GM12878 (cell line): ENCODE data around the gene PXMP2. TPM values are rescaled to one million over a fixed set of nuclear protein-coding genes. Genes with fewer than 3 reads are reported as not detected.

Experiments
- ATAC-seq: fragments of 200-7000 bp; cut with Tn5 transposase; 3 replicates; pipeline ENCODE4 v1.9.1; 2020; ENCODE audit warnings: mild to moderate bottlenecking, moderate library complexity
- BruUV-seq: library from RNA; stranded (reverse); fragments of 400-500 nt; replicated peaks from 2 replicates; lab custom pipeline; 2021; lab: Mats Ljungman, UMichigan
- CTCF ChIA-PET: fragments of 300-600 bp; sonication (Branson Sonifier 250); formaldehyde crosslinking; extraction: SDS; loops from one replicate; lab custom pipeline; 2021; ENCODE audit warnings: inconsistent platforms; lab: Yijun Ruan, JAX
- POLR2A ChIA-PET: fragments of 350-600 bp; formaldehyde crosslinking; extraction: SDS; loops from one replicate; lab custom pipeline; 2021; ENCODE audit warnings: inconsistent platforms; lab: Charles Lee
- RAD21 ChIA-PET: fragments of 300-600 bp; sonication (Branson Sonifier 250); formaldehyde crosslinking; loops from one replicate; lab custom pipeline; 2023; ENCODE audit warnings: antibody characterized with exemption; ENCODE audit not compliant: unreplicated experiment; lab: Charles Lee
- SMC1A ChIA-PET: fragments of 300-600 bp; sonication (Branson Sonifier 250); formaldehyde crosslinking; loops from one replicate; lab custom pipeline; 2023; ENCODE audit not compliant: unreplicated experiment, uncharacterized antibody; lab: Charles Lee
- DNase-seq: peaks from one replicate; pipeline ENCODE4 v3.0.0-alpha.2; 2011; ENCODE audit warnings: low read depth, low spot score
- FAIRE-seq: peaks from 3 replicates; lab custom pipeline; 2011; peaks lifted over from hg19 to GRCh38; lab: Jason Lieb, UNC
- H2AFZ ChIP-seq: 2 replicates; pipeline ENCODE4 v1.6.0; 2011; ENCODE audit warnings: low read depth, low read length, control low read depth; ENCODE audit not compliant: control insufficient read depth
- H3K27ac ChIP-seq: 2 replicates; pipeline ENCODE4 v1.5.1; 2011; ENCODE audit warnings: control low read depth; ENCODE audit not compliant: control insufficient read depth, insufficient read depth
- H3K27me3 ChIP-seq, 2 experiments: replicated peaks in 1 of 2; 2 replicates each; pipeline versions ENCODE4 v1.6.0 to v1.6.1; 2011; ENCODE audit warnings: low read length in 1 of 2; ENCODE audit not compliant: control insufficient read depth in 2 of 2, insufficient read depth in 2 of 2
- H3K36me3 ChIP-seq, 2 experiments: 2 replicates each; pipeline ENCODE4 v1.5.1; 2011; ENCODE audit warnings: low read length in 1 of 2; ENCODE audit not compliant: control insufficient read depth in 2 of 2, insufficient read depth in 2 of 2
- H3K4me1 ChIP-seq: 2 replicates; pipeline ENCODE4 v1.6.1; 2011; ENCODE audit warnings: mild to moderate bottlenecking, low read length, moderate library complexity, mixed read lengths; ENCODE audit not compliant: control insufficient read depth, insufficient read depth
- H3K4me2 ChIP-seq: 2 replicates; pipeline ENCODE4 v1.6.0; 2011; ENCODE audit warnings: control low read depth; ENCODE audit not compliant: control insufficient read depth, insufficient read depth
- H3K4me3 ChIP-seq: fragments of 200-600 bp; sonication (generic); 2 replicates; pipeline ENCODE4 v1.5.1; 2016
- H3K79me2 ChIP-seq: 2 replicates; pipeline ENCODE4 v1.6.0; 2011; ENCODE audit warnings: low read length; ENCODE audit not compliant: control insufficient read depth, insufficient read depth
- H3K9ac ChIP-seq: 2 replicates; pipeline ENCODE4 v1.8.0; 2011; ENCODE audit warnings: low read length, control low read depth, mixed read lengths; ENCODE audit not compliant: control insufficient read depth, insufficient read depth
- H3K9me3 ChIP-seq: replicated peaks from 3 replicates; pipeline ENCODE4 v1.5.1; 2011; ENCODE audit warnings: mild to moderate bottlenecking, low read length; ENCODE audit not compliant: control insufficient read depth, insufficient read depth
- H4K20me1 ChIP-seq: 2 replicates; pipeline ENCODE4 v1.6.0; 2011; ENCODE audit not compliant: control insufficient read depth, insufficient read depth
- HSF1 ChIP-seq: fragments of 150-350 bp; IDR thresholded peaks from 2 replicates; pipeline ENCODE4 v1.6.1; 2014; ENCODE audit warnings: mild to moderate bottlenecking, low read depth, low read length
- SKIL ChIP-seq: fragments of 450-650 bp; IDR thresholded peaks from 2 replicates; pipeline ENCODE4 v1.6.1; 2017; ENCODE audit warnings: mild to moderate bottlenecking, low read depth, inconsistent platforms; ENCODE audit not compliant: poor library complexity, severe bottlenecking
- YY1 ChIP-seq: IDR thresholded peaks from 2 replicates; pipeline ENCODE4 v1.6.1; 2011; ENCODE audit warnings: low read depth, mild to moderate bottlenecking, low read length
- ZNF217 ChIP-seq: fragments of 450-650 bp; IDR thresholded peaks from 2 replicates; pipeline ENCODE4 v1.6.1; 2017; ENCODE audit warnings: antibody characterized with exemption, mild to moderate bottlenecking
- WGBS: methylation state at CpG from one replicate; pipeline ENCODE4 v1.1.6; 2016; ENCODE audit warnings: low lambda C conversion rate; ENCODE audit not compliant: insufficient replicate concordance, insufficient coverage; ENCODE audit errors: missing lambda C conversion rate; 5-methylcytosine and 5-hydroxymethylcytosine counted together
- in situ Hi-C: fragments of 300-500 bp; cut with MboI; formaldehyde crosslinking; loops from 9 replicates; pipeline ENCODE4 v1.14.3; 2018; ENCODE audit warnings: mixed read lengths
- intact Hi-C: fragments of 100-400 bp; cut with micrococcal nuclease; formaldehyde crosslinking; loops from one replicate; pipeline ENCODE4 v1.14.2; 2022; ENCODE audit not compliant: unreplicated experiment
- polyA plus RNA-seq, 11 experiments: library from polyadenylated mRNA; depleted of rRNA in 4 of 11; unstranded in 6 of 11; stranded (reverse) in 5 of 11; fragments of >200 nt; fragmentation: Nextera tagmentation in 4 of 11; fragmentation: Illumina TruSeq in 1 of 11; extraction: Ambion mirVana in 4 of 11; extraction: Trizol in 1 of 11; gene quantifications; 1 replicate in 1 of 11; 2 replicates in 10 of 11; pipeline versions ENCODE4 v1.2.1 to v1.2.3, GENCODE V29; 2011 to 2016; ENCODE audit warnings: inconsistent platforms in 2 of 11, missing spikeins in 2 of 11, low read depth in 1 of 11
- total RNA-seq, 4 experiments: library from RNA; depleted of rRNA in 3 of 4; stranded (reverse); fragments of >200 nt in 3 of 4; fragmentation: Illumina TruSeq in 1 of 4; extraction: Trizol in 1 of 4; gene quantifications; 2 replicates each; pipeline versions ENCODE4 v1.2.1 to v1.2.3, GENCODE V29; 2013 to 2021

PXMP2 gene
- total and polyA plus RNA-seq, 10 of the 15 experiments (the other 5 are each of a cell fraction or from before 2014, with no cell fraction given), result 4.0 to 97.8 (median 42.0) TPM

GRCh38 chr12:132730353-132730752, 43.0 kb downstream of the PXMP2 start:
- no peak overlapping the region for H3K4me2 ChIP-seq
- no peak overlapping the region for H3K27ac ChIP-seq
- no peaks in the 10 kb centered on the region for H3K27me3 ChIP-seq
- H3K9me3 ChIP-seq, result no peaks in the 10 kb centered on the region; the same call in 2 of the 3 replicates
- FAIRE-seq (no peak), ATAC-seq (no peak), DNase-seq (no peak)
- ChIA-PET SMC1A (no interaction called here), POLR2A (no interaction called here), CTCF (interaction anchor here (1.3 kb wide), 1 partner anchor 10 kb away, joined by 3 read pairs; no protein-coding TSS in a partner anchor), RAD21 (no interaction called here)
- H3K36me3 ChIP-seq, result peaks cover 28 to 44% of the 10 kb centered on the region in 2 experiments
- H4K20me1 ChIP-seq, result no peaks in the 10 kb centered on the region
- intact Hi-C loops, result no loop called here
- H3K4me1 ChIP-seq, result no peaks in the 10 kb centered on the region
- H2AFZ ChIP-seq, result no peak overlapping the region
- no peak overlapping the region for H3K9ac ChIP-seq
- H3K4me3 ChIP-seq, result no peak overlapping the region
- BruUV-seq, result no TSS peak
- H3K79me2 ChIP-seq, result no peaks in the 10 kb centered on the region
- in situ Hi-C loops, result no loop called here
- TF ChIP-seq HSF1 (no peak), ZNF217 (no peak)
- WGBS, result 93% methylated on average over 11 of the region's 11 CpGs

GRCh38 chr12:132731574-132731973, 44.2 kb downstream of the PXMP2 start:
- ATAC-seq, result no peak

More at GRCh38 chr12:132731574-132731973, 44.2 kb downstream of the PXMP2 start:
- H3K9ac ChIP-seq, result no peak overlapping the region
- H3K9me3 ChIP-seq, result no peaks in the 10 kb centered on the region; the same call in 2 of the 3 replicates
- SMC1A ChIA-PET, result no interaction called here
- H3K79me2 ChIP-seq, result no peaks in the 10 kb centered on the region
- intact Hi-C loops, result no loop called here
- 95% methylated on average over 17 of the region's 17 CpGs for WGBS
- in situ Hi-C loops, result no loop called here
- POLR2A ChIA-PET, result no interaction called here
- no peaks in the 10 kb centered on the region for H3K27me3 ChIP-seq
- no peak overlapping the region for H3K4me3 ChIP-seq
- no peak for TF ChIP-seq SKIL
- no peak for TF ChIP-seq YY1
- no peaks in the 10 kb centered on the region for H4K20me1 ChIP-seq
- no peak overlapping the region for H3K4me2 ChIP-seq
- BruUV-seq, result no TSS peak
- H3K36me3 ChIP-seq, result peaks cover 31 to 46% of the 10 kb centered on the region in 2 experiments
- RAD21 ChIA-PET, result no interaction called here
- DNase-seq (no peak), FAIRE-seq (no peak)
- CTCF ChIA-PET, result no interaction called here
- no peak overlapping the region for H3K27ac ChIP-seq
- H2AFZ ChIP-seq, result no peak overlapping the region
- H3K4me1 ChIP-seq, result no peaks in the 10 kb centered on the region
